Type B pancreatic cell (in vitro differentiated cells): ENCODE measurements around the gene PSTPIP1. TPM values are rescaled to one million over a fixed set of nuclear protein-coding genes. Genes with fewer than 3 reads are reported as not detected.

ENCODE experiments used
- DNase-seq: peaks from one replicate; pipeline ENCODE4 v3.0.0; 2021; ENCODE audit warnings: mixed read lengths; ENCODE audit not compliant: unreplicated experiment; ENCODE audit errors: extremely low spot score
- H3K27ac Mint-ChIP-seq: 2 replicates; pipeline ENCODE4 v1.8.0; 2021; ENCODE audit warnings: mild to moderate bottlenecking, mixed read lengths
- H3K27me3 Mint-ChIP-seq: 2 replicates; pipeline ENCODE4 v1.8.0; 2021; ENCODE audit warnings: mixed read lengths
- H3K36me3 Mint-ChIP-seq: 2 replicates; pipeline ENCODE4 v1.8.0; 2021; ENCODE audit warnings: mixed read lengths
- H3K4me1 Mint-ChIP-seq: one replicate; pipeline ENCODE4 v1.8.0; 2021; ENCODE audit warnings: mixed read lengths; ENCODE audit not compliant: unreplicated experiment
- H3K4me3 Mint-ChIP-seq: 2 replicates; pipeline ENCODE4 v1.8.0; 2021; ENCODE audit warnings: mild to moderate bottlenecking, mixed read lengths
- H3K9me3 Mint-ChIP-seq: 2 replicates; pipeline ENCODE4 v1.8.0; 2021; ENCODE audit warnings: mixed read lengths
- total RNA-seq: library from RNA; stranded (reverse); gene quantifications from 2 replicates; pipeline ENCODE4 v1.2.1, GENCODE V29; 2021; ENCODE audit warnings: low replicate concordance
- TF ChIP-seq, protein P1 (sequence below): fragments of 200-600 bp; sonication (generic); conservative IDR thresholded peaks from 2 replicates; pipeline ENCODE4 v1.5.0; 2021; ENCODE audit warnings: antibody characterized with exemption, mild to moderate bottlenecking

Gene PSTPIP1
- total RNA-seq, 1 donor from 2014 or later, result 0.77 TPM

DNA sequence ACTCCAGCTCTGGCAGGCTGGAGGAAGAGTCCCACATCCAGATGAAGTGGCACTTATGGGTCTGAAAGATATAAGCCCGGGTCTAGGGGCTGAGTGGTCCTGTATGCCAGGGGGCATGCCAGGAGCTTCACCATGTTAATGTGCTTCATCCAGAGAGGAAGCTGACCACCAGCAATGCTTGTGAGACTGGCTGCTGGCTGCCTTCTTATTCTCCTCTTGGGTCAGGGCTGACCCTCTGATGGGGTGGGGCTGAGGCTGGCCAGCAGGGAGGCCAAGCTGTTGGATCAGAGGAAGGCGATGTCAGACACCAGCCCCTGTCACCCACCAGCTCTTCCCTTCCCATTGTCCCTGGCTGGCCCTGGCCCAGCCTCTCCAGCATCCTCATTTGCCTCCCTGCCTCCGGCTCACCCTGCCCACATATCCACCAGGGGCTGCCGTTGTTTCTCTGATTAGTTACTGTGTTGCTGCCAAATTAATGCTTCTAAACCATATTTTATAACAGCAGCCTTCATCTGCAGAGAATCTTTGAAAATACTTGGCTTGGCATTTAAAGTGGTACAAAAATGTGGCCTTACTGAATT is 20.4 kb upstream of the PSTPIP1 start:
- DNase-seq, result no peak
- H3K9me3 Mint-ChIP-seq, result peaks cover 4% of the 10 kb centered on the region
- H3K27ac Mint-ChIP-seq, result no peak overlapping the region
- H3K4me3 Mint-ChIP-seq, result no peak overlapping the region
- no peaks in the 10 kb centered on the region for H3K36me3 Mint-ChIP-seq
- H3K27me3 Mint-ChIP-seq, result peaks cover 13% of the 10 kb centered on the region
- H3K4me1 Mint-ChIP-seq, result no peaks in the 10 kb centered on the region
- TF ChIP-seq, protein P1, sequence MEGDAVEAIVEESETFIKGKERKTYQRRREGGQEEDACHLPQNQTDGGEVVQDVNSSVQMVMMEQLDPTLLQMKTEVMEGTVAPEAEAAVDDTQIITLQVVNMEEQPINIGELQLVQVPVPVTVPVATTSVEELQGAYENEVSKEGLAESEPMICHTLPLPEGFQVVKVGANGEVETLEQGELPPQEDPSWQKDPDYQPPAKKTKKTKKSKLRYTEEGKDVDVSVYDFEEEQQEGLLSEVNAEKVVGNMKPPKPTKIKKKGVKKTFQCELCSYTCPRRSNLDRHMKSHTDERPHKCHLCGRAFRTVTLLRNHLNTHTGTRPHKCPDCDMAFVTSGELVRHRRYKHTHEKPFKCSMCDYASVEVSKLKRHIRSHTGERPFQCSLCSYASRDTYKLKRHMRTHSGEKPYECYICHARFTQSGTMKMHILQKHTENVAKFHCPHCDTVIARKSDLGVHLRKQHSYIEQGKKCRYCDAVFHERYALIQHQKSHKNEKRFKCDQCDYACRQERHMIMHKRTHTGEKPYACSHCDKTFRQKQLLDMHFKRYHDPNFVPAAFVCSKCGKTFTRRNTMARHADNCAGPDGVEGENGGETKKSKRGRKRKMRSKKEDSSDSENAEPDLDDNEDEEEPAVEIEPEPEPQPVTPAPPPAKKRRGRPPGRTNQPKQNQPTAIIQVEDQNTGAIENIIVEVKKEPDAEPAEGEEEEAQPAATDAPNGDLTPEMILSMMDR, result no peak

DNA sequence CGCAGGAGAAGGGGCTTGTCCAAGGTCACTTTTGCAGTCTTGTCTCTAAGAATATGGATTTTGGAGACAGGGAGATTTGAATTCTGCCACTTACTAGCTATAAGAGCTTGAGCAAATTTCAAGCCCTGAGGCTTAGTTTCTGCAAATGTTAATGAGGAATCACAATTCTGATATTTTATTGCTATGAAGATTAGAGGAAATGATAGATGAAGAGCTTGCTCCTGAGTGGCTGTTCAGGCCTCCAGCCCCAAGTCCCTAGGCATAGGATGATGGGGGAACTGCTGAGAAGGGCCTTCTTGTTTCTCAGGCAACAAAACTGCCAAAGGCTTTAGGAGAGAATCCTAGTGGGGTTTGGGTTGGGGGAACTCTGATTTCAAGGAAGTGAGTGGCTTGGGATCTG is 18.8 kb upstream of the PSTPIP1 start:
- H3K36me3 Mint-ChIP-seq, result no peaks in the 10 kb centered on the region
- H3K4me1 Mint-ChIP-seq, result no peaks in the 10 kb centered on the region

DNA sequence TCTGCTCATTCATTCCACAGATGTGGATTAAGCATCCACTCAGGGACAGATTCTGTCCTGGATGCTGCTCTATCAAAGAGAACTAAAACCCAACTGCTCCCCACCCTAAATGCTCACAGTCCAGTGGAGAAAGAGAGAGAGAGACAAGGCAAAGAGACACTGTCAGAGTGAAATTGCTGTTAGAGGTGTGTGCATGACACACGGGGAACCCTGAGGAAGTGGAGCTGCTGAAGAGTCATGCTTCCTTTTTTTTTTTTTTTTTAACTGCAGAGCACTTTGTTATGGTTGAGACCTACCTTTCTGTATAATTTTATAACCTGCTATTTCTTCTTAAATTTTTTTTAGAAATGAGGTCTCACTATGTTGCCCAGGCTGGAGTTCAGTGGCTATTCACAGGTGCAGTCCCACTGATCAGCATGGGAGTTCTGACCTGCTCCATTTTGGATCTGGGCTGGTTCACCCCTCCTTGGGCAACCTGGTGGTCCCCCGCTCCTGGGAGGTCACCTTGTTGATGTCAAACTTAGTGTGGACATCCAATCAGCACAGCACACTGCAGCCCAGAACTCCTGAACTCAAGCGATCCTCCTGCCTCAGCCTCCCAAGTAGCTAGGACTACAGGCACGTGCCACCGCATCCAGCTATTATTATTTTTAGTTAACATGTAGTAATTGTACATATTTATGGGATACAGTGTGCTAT is 18.2 kb upstream of the PSTPIP1 start:
- peaks cover 8% of the 10 kb centered on the region for H3K9me3 Mint-ChIP-seq
- H3K4me1 Mint-ChIP-seq, result no peaks in the 10 kb centered on the region
- TF ChIP-seq, protein P1, result no peak
- no peak for DNase-seq
- peaks cover 12% of the 10 kb centered on the region for H3K27me3 Mint-ChIP-seq
- H3K4me3 Mint-ChIP-seq, result no peak overlapping the region
- no peak overlapping the region for H3K27ac Mint-ChIP-seq
- H3K36me3 Mint-ChIP-seq, result no peaks in the 10 kb centered on the region

More for the DNA sequence above, 18.8 kb upstream of the PSTPIP1 start:
- DNase-seq, result no peak
- TF ChIP-seq, protein P1, result no peak
- H3K9me3 Mint-ChIP-seq, result peaks cover 8% of the 10 kb centered on the region
- no peak overlapping the region for H3K4me3 Mint-ChIP-seq
- no peak overlapping the region for H3K27ac Mint-ChIP-seq
- H3K27me3 Mint-ChIP-seq, result peaks cover 14% of the 10 kb centered on the region

DNA sequence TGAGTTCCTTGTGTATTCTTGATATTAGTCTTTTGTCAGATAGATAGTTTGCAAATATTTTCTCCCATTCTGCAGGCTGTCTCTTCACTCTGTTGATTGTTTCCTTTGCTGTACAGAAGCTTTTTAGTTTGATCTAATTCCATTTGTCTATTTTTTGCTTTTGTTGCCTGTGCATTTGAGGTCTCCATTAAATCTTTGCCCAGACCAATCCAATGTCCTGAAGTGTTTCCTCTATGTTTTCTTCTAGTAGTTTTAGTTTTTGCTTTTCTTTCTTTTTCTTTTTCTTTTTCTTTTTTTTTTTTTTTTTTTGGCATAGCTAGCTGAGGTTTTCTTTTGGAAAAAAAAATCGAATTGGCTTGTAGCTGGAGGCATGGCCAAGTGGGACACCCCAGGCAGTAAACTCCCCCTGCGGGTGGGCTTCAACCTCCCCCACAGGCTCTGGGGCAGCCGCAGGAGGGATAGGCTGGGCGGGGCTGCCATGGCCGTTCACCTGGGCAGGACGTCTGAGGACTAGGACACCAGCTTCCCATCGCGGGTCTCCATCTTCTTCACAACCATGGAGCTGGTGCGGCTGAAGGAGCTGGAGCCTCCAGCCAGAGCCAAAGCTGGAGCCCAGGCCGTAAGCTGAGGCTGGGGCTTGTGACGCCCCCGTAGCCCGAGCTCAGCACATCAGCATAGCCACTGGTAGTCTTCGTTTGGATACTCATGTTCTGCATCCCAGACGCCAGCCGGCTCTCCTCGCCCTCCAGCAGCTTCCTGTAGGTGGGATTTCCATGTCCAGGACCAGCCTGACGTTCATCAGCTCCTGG is 16.2 kb upstream of the PSTPIP1 start:
- no peaks in the 10 kb centered on the region for H3K36me3 Mint-ChIP-seq
- H3K27me3 Mint-ChIP-seq, result peaks cover 12% of the 10 kb centered on the region
- DNase-seq, result no peak
- TF ChIP-seq, protein P1, result no peak
- H3K9me3 Mint-ChIP-seq, result peaks cover 8% of the 10 kb centered on the region
- peaks cover 4% of the 10 kb centered on the region for H3K4me1 Mint-ChIP-seq
- H3K27ac Mint-ChIP-seq, result no peak overlapping the region
- no peak overlapping the region for H3K4me3 Mint-ChIP-seq

DNA sequence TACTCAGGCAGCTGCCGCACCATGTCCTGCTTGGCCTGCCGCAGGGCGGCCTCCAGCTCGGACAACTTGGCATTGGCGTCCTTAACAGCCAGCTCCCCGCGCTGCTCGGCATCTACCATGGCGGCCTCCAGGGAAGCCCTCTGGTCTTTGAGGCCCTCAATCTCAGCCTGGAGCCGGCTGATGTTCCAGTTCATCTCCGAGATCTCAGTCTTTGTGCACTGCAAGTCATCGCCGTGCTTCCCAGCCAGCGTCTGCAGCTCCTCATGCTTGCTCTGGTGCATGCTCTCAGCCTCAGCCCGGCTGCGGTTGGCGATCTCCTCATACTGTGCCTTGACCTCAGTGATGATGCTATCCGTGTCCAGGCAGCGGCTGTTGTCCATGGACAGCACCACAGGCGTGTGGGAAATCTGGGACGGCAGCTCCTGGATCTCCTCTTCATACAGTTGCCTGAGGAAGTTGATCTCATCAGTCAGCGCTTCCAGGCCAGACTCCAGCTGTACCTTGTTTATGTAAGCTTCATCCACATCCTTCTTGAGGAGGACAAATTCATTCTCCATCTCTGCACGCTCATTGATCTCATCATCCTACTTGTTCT is 15.5 kb upstream of the PSTPIP1 start:
- no peaks in the 10 kb centered on the region for H3K36me3 Mint-ChIP-seq
- H3K27ac Mint-ChIP-seq, result no peak overlapping the region
- no peak overlapping the region for H3K4me3 Mint-ChIP-seq
- H3K9me3 Mint-ChIP-seq, result peaks cover 8% of the 10 kb centered on the region
- peaks cover 4% of the 10 kb centered on the region for H3K4me1 Mint-ChIP-seq
- TF ChIP-seq, protein P1, result no peak
- DNase-seq, result no peak
- peaks cover 12% of the 10 kb centered on the region for H3K27me3 Mint-ChIP-seq
